Stimulated activated CD4-positive, alpha-beta T cell treated with anti-CD3 and anti-CD28 coated beads, Interleukin-12 subunit alpha, Interleukin-12 subunit beta, amount 100 ng/mL, for 4 hours (primary cell): ENCODE data around the gene PTPN18.
A peak's percentile ranks its signal among the peaks of the same experiment; 100 is the strongest.

Source experiments
- DNase-seq: peaks from one replicate; pipeline ENCODE4 v3.0.0-alpha.2; 2020

PTPN18 gene

DNA sequence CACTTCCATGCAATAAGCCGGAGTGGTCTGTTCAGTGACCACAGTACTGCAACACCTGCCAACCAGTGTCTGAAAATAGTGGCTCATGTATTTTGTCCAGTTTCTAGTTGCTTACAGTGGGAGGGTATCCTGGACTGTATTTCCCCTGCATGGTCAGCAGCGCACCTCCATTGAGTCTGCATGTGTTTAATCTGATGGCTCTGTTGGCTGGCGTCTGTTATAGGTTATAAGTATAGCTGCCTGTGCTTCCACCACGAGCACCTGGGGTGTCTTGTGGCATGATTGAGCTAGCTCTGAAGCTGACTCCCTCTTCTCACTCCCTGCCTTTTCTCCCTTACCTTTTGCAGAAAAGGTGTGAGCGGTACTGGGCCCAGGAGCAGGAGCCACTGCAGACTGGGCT lies 12.9 kb downstream of the PTPN18 start:
- DNase-seq = no peak

DNA sequence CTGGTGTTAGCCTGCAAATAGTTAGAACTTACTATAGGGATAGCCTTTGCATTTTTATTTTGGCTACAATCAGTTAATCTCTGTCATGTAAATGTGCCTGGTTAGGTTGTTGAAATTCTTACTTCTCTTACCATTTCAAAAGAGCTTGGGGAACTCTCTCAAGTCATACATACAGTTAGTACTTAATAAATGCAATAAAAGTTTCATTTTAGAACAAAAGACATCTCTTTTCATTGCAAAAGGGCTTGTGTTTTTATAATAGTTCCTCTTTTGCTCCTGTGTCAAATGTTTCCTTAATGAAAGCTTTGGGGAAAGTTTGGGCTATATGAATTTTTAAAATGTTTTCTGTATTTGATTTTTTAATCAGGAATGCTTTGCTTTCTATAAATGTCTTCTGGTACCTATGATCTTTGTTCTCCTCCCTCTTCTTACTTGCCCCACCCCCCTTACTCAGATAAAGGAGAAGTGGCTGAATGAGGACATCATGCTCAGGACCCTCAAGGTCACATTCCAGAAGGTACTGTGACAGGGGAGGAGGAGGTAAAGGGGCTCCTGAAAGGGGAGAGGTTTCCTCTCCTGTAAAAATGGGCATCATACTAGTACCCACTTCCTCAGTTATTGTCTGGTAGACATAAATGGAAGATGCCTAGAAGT lies 13.6 kb downstream of the PTPN18 start:
- DNase-seq = no peak

DNA sequence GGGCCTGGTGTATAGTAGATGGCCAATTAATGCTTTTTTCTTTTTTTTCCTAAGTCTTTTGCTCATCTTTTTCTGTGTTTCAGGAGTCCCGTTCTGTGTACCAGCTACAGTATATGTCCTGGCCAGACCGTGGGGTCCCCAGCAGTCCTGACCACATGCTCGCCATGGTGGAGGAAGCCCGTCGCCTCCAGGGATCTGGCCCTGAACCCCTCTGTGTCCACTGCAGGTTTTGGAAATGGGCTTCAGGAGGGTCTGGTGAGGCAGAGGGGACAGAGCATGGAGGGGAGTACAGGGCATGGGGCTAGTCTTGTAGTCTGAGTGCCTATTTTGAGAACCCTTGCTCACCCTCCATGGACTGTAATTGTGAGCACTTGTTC lies 14.1 kb downstream of the PTPN18 start:
- DNase-seq = no peak

DNA sequence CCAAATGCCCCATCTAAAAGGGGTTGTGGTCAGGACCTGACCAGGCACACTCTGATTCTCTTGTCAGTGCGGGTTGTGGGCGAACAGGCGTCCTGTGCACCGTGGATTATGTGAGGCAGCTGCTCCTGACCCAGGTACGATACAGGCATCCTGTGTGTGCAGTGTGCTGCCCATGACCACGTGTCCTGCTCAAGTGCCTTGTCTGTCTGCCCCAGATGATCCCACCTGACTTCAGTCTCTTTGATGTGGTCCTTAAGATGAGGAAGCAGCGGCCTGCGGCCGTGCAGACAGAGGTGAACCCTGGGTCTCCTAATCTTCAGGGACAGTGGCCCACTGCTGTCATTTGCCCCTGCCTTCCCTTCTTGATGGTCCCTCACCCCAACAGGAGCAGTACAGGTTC lies 14.6 kb downstream of the PTPN18 start:
- DNase-seq = no peak

DNA sequence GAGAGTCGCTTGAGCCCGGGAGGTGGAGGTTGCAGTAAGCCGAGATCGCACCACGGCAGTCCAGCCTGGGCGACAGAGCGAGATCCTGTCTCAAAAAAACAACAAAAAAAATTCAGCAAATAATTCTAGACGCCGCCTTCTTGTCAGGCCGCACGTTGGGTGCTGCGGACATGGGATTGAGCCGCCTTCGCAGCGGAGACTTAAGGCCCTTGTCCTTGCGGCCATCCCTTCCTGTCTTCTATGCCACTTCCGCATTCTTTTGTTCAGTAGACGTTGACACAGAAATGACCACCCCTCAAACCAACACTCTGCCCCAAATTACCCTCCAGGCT lies 15.8 kb downstream of the PTPN18 start:
- DNase-seq = no peak

DNA sequence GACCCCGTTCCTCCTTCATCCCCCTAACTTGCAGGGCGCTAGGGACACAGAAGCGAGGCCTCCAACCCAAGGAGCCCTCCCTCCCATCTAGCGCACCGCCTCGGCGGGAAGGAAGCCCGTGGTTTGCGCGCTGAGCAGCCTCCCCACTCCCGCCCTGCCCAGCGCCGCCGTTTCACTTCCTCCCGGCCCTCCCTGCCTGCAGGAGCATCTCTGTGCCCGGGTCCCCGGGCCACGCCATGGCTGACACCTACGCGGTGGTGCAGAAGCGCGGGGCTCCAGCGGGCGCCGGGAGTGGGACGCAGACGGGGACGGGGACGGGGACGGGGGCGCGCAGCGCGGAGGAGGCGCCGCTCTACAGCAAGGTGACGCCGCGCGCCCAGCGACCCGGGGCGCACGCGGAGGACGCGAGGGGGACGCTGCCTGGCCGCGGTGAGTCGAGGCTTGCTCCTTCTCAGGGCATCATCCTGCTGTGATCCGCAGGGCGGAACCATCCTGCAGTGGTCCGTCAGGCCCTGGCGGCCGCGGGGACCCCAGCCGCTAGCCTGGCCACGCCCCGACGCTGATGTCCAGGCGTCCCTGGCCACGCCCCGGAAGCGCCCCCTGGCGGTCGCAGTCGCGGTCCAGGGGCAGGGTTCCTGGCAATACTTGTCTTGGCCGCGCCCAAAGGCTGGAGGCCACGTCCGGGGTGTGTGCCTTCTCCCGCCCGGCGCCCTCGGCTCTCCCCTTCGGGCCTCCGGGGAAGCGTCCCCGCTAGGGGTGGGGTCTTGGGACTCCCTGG lies 16.4 kb downstream of the PTPN18 start:
- peak; percentile 70 for DNase-seq

DNA sequence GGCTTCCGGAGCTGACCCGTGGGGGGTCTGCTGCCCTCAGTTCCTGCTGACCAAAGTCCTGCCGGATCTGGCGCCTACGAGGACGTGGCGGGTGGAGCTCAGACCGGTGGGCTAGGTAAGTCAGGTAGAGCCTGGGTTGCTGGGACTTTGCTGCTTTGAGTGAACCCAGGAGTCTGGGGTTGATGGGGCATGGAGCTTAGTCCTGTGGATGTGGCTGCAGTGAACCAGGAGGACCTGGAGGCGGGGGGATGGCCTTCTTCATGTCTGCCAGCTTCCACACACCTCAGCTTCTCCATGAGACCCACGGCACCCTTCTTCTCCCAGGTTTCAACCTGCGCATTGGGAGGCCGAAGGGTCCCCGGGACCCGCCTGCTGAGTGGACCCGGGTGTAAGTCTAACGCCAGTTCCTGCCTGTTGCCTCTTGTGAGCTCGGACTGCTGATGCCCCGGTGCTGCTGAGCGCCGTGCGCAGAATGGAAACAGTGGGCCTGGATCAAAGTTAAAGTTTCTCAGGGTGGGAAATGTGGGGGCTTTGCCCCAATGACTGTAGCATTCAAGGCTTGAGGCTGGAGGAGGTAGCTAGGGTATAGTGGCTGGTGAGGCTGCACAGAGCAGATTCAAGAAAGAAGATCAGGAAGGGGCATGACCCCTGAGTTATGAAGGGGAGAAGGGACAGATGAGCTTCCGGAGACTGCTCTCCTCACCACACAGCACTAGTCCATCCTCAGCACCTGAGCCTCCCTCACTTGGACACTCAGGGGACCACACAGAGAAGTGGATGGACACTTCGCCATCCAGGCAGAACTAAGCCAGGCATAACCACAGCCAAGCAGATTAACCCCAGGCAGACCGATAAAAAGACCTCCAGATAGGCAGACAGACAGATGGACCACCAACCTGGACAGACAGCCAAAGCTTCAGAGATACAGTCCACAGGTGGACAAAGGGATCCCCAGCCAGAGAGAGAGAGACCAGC lies 17.3 kb downstream of the PTPN18 start:
- DNase-seq = no peak

DNA sequence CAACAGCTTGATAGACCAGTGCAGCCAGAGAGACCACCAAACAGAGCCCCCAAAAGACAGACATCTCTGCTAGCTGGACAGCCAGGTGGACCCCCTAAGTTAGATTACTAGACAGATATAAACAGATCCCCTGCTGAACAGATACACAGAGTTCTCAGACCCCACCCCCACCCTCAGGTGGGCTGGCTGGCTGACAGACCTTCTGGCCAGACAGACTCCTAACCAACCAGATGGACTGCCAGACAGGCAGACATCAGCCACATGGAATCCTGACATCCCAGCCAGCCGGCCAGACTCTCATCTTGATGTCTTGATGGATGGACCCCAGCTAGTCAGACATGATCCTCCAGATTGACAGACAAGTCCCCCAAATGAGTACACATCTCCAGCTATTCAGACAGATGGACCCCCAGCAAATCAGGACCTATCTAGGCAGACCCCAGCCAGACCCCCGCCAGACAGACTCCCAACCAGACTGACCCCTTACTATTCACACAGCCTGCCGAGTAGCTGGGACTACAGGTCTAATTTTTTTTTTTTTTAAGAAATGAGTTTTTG lies 18.0 kb downstream of the PTPN18 start:
- DNase-seq = no peak

DNA sequence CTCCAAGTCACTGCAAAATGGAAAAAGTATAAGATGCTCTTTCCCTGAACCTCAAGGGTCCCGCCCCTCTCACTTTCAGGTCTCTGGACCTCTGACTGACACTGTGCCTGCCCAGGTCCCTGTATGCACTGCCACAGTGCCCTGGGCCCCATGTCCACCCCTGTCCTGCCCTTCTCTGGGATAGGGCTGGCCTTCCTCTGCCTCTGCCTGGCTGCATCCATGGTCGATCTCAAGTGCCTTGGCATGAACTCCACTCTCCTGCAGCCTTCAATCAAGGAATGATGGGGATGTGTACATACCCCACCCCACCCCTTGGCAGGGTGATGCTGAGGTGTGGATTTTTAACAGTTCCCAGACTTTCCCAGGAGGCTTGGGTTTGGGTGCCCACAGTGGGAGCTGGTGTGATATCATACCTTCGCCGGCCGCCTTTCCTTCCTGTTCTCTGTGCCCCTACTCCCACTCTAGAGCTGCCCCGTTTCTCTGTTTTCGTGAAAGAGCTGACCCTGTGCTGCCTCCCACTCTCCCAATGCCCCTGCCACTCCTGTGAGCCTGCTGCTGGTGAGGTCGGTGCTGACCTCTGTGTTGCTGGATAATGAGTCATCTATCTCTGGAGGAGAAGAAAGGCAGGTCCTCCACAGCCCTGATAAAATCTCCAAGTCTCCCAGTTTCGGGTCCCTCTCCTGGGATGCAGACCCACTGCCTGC lies 18.9 kb downstream of the PTPN18 start:
- DNase-seq = no peak

DNA sequence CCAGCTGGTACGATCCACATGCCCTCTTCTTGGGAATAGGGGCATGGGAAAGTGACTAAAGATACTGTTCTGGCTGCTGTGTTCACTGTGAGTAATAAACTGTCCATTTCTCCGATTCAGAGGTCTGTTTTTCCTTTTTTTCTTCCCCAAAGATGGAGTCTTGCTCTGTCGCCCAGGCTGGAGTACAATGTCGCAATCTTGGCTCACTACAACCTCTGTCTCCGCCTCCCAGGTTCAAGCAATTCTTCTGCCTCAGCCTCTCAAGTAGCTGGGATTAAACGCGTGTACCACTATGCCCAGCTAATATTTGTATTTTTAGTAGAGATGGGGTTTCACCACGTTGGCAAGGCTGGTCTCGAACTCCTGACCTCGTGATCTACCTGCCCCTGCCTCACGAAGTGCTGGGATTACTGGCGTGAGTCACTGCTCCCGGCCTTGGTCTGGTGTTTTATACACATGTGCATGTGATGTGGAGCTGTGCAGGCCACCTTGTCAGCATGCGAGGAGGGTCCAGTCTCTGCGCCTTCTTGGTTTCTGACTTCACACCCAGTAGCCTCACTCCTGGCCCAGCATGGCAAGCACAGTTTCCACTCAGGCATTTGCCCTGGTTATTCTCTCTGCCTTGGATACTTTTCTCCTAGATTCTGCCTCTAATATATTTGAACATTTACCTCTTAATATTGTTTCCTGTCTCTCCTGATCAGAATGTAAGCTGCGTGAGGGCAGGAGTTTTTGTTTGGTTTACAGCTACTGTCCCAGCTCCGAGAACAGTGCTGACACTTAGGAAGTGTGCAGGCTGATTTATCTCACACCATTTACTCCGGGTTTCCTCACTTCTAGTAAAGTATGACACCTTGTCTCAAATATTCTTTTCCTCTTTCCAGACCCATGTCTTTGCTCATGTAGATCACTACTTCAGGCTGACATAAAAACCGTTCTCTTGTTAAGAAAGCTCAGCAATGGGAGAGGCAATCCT lies 19.7 kb downstream of the PTPN18 start:
- no peak for DNase-seq

DNA sequence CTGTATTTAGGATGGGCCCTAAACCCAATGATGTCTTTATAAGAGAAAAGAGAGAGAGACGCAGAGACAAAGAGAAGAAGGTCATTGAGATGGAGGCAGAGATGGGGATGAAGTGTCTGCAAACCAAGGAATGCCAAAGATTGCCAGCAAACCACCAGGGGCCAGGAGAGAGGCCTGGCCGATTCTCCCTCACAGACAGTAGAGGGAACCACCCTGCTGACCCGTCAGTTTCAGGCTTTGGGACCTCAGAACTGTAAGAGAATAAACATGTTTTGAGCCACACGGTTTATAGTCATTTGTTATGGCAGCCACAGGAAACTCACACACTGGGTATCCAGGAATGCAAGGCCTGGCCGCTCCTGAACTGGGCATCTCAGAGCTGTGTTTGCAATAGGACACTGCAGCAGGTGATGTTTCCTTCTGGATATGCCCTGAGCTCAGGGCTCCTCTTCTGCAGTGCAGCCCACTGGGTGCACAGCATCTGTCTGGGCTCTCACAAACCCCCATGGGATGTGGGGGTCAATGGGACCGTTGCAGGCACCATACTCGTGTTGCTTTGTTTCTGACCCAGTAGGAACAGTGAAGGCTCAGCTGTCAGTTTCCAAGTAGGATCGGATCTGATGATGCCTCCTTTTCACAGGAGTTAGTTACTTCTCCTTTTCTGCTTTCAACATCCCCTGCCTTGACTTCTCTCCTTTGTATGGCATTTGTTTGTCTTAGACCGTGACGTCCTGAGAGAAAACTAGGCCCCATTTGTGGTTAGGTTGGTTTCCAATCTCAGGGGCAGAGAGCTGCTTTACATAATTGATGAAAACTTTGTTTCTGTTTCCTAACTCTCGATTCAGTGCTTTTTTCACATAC lies 20.8 kb downstream of the PTPN18 start:
- no peak for DNase-seq

DNA sequence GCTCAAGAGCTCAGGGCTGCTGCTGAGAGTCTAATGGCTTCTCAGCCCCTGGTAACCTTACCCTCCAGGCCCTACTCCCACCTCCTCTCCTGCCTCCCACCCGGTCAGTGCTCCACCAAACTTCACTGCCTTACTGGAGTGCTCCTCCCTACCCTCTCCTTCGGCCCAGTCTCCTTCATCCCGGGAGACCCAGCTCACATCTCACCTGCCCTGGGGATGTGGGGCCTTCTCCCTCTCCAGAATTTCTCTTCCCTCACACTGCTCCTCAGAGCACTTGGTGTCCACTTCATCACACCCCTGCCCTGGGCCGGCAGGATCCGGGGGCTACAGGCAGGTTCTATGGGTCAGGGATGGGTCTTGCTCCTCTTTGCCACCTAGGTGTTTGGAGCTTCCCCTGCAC lies 21.6 kb downstream of the PTPN18 start:
- DNase-seq = no peak

DNA sequence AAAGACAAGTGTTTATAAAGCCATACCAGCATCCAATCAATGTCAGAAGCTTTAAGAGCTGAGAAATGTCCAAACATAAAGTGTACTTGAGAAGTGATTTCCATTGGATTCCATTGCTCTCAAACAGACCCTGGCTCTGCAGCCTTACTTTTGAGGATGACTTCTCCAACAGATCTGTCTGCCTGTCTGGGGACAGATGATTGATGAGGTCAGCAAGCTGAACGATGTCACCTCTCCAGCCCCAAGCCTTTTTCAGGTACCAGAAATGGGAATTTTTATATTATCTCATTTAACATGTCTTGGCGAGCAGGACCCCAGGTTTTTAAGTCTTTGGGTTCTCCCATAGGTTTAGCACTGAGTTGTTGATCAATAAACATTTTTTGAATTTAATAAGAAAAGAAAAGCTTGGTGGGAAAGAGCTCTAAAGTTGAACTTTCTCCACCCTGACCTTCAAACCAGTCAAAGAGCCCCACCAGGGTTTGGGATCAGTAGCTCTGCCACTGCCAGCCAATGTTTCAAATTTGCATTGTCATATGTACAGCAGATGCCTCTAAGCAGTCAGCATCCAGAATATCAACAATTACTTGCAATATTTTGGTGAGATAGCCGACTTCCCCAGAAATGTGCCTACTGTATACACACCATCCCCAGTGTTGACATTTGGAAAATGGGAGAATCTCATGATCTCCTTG lies 22.5 kb downstream of the PTPN18 start:
- DNase-seq = no peak

DNA sequence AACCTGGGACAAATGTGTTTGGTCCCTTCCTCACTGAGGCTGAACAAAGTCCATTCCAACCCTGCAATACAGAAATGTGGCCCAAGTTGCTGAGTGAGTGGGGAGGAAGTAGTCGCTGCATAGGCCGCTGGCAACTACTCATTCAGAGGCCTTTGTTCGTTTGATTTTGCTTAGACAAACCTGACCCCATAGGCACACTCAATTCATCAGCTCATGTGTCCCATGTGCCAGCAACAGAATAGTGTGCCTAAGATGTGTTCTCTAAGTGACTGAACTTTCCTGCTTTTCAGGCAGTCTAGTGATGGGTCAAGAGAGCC lies 23.0 kb downstream of the PTPN18 start:
- DNase-seq = no peak

DNA sequence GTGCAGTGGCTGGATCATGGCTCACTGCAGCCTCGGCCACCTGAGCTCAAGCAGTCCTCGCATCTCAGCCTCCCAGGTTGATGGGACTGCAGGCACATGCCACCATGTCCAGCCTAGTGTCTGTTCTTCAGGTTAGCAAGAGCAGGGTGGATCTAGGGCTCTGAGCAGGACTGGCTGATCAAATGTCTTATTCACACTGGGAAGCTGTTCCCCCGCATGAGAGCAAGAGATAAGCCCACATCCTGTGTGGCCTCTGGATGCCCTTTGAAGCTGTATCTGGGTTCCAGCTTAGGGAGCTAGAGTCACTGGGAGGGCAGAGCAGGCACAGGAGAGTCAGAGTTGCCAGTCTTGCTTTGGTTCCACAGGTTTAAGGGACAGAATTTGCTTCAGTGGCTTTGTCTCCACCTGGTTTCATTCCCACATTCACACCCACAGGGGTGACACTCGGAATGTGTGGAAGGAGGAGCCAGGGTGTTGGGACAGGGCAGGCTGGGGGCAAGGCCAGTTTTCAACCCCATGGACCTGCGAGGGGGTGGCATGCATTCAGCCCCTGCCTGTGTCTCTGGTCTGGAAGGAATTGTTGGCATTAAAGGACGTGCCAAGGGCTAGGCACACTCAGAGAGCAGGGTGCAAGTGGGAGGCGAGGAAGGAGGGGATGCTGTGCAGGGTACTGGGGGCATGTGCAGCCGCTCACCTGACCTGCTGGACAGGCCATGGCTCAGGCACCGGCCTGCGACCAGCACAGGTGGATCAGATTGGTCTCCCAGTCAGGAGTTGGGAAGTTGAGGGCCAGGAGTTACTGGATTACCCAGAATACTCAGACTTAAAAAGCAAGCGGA lies 24.5 kb downstream of the PTPN18 start:
- no peak for DNase-seq

DNA sequence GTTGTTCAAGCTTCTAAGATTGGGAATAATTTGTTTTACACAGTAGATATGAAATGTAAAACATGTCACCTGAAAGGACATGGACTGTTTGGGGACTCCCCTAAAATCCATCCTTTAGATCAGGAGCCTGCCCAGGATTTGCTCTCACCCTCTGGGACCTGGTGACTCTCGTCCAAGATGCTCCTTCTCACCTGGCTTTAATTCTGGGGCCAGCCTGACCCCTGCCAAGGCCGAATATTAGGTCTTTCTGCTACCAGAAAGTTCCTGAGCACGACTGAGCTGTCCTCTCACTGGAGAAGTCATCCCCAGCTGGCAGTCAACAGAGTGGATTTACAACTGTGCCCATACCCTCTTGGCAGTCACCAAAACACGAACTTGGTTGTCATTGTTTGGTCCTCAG lies 25.3 kb downstream of the PTPN18 start:
- no peak for DNase-seq

DNA sequence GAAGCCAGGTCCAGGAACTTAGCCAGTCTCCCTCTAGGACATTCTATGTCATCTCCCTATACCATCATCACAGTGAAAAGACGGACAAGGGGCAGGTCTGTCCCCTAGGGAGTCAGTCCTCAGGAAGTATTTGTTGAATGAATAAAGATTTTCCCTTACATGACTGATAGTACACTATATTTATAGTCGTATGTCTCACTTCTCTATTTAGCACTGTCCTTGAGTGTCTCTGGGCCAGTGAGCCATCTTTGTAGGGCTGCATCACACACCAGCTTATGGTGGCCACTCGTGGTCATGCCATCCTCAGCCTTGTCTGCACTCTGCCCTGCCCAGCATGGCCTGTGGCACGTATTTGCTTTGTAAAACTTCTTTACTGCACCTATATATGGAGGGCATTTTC lies 25.8 kb downstream of the PTPN18 start:
- DNase-seq = no peak

DNA sequence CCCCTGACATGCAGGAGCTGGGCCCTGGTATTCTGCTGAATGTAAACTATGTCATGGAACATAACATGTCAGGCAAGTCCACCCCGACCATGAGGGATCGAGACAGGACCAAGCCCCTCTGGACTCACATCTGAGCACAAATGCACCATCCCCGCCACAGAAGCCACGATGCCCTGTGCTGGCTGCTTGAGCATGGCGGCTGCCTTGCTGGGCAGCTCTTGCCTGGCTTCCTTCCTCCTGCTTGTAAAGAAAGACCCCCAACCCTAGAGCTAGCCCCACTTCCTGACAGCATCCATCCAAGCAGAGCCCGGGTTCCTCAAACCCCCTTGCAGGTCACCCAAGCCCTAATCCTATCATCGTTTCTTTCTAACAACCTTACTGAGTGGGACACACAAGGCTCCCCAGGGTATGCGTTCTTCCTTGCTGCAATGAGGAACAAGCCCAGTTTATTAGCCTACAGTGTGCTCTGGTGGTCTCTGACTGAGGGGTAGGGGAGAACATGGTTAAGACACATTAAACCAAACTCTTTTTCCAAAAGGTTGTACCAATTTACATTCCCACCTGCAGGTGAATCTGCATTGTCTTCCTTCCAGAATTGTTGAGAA lies 26.6 kb downstream of the PTPN18 start:
- DNase-seq = no peak

DNA sequence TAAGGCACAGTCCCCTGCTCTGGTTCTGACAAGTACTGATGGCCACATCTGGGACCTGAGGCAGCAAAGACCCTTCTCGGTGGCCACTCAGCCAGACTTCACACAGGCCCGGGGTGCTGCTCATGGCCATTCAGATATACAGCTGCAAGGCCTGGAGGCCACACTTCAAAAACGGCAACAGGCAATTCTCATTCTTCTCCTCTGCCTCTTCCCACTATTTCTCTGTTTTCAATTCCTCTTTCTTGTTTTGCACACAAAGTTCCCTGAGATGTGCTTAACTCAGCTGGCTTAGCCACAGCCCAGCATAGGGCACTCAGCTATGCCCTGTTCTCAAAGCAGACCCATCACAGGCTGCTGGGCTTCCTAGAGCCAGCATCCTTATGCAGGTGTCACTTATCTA lies 29.9 kb downstream of the PTPN18 start:
- no peak for DNase-seq
